ENCODE results near the gene CALN1. TPM values are rescaled to one million over a fixed set of nuclear protein-coding genes. Genes with fewer than 3 reads are reported as not detected.
A peak's percentile ranks its signal among the peaks of the same experiment; 100 is the strongest.
"Not testable (repeated sequence)": the region's sequence is repeated elsewhere in the genome, so short reads cannot be mapped to it uniquely, and the experiment has no call there.

The CALN1 gene
- total RNA-seq, 5 donors from 2014 or later (not counting 1 experiment from before 2014, with no cell fraction given), result 0.03 to 0.26 (median 0.05) TPM

DNA sequence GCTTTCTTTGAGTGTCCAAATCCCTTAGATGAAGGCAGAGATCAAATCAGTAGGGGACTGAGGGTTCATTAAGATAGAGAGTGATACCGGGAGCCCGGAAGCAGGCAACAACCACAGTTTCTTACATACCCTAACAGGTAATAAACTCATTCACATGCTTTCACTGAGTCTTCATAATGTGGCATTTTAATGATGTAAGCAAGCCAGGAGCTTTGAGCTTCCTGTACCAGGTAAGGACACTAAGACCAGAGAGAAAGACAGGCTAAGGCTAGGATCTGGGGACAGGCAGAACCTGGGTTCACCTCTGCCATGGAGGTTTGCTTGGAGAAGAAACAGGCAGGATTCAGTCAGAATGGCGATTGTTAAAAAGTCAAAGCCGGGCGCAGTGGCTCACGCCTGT is 661.8 kb downstream of the CALN1 start:
- Mint-ChIP-seq H3K4me3 (no peak overlapping the region), H3K9me3 (peaks cover 2 to 14% (median 5%) of the 10 kb centered on the region in 3 donors), H3K36me3 (no peaks in the 10 kb centered on the region), H3K27me3 (peaks cover 16 to 25% of the 10 kb centered on the region in 2 donors), H3K27ac (no peak overlapping the region), H3K4me1 (peaks cover 0 to 1% (median 0%) of the 10 kb centered on the region in 3 donors)
- Histone ChIP-seq H3K27ac (ENCODE audit: low read length) (no peak overlapping the region), H3K9me3 (no peaks in the 10 kb centered on the region), H3K4me1 (ENCODE audit: control insufficient read depth in 1 of 2, extremely low read depth in 1 of 2, insufficient read depth in 2 of 2, low read length in 2 of 2) (peaks cover 0 to 4% of the 10 kb centered on the region in 2 experiments), H3K27me3 (replicated peaks in 1 of 2; ENCODE audit: control insufficient read depth in 2 of 2, extremely low read depth in 1 of 2, insufficient read depth in 2 of 2, low read length in 1 of 2) (peaks cover 0 to 22% of the 10 kb centered on the region in 2 experiments), H3K4me3 (ENCODE audit: control insufficient read depth in 1 of 2, extremely low read depth in 1 of 2, low read length in 1 of 2) (no peak overlapping the region), H3K36me3 (ENCODE audit: control insufficient read depth in 2 of 2, extremely low read depth in 1 of 2, insufficient read depth in 1 of 2, low read length in 1 of 2) (no peaks in the 10 kb centered on the region)
- DNase-seq (no peak), ATAC-seq (replicated peaks in 1 of 4) (no peak)
- POLR2A ChIA-PET, result no interaction called here
- CTCF ChIA-PET, result no interaction called here
- WGBS (ENCODE audit: insufficient coverage), result 100% methylated on average over 2 of the region's 6 CpGs

GRCh38 chr7:71746006-71746405 is 666.1 kb downstream of the CALN1 start:
- CTCF ChIA-PET, result no interaction called here

DNA sequence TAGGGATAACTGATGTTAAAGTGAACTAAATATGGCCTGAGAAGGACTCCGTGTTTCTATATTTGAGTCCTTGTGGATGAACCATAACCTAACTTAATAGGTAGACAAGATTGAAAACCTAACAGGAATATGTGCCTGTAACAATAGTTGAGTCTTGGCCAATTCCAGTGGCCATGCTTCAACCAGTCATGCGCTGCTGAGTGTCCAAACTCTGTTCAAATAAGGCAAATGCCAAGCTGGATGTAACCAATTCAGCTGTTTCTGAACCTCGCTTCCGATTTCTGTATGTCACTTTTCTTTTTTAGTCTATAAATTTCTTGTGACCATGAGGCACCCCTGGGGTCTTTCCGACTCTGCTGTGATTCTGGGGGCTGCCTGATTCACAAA is 672.0 kb downstream of the CALN1 start:
- POLR2A ChIA-PET, result no interaction called here
- peaks cover 0 to 3% (median 0%) of the 10 kb centered on the region in 3 donors for H3K9me3 Mint-ChIP-seq
- CTCF ChIA-PET, result interaction anchor here in 1 of 2 donors (0.9 kb wide), 1 partner anchor 10 kb away, joined by 6 read pairs; no protein-coding TSS in a partner anchor

More at GRCh38 chr7:71746006-71746405, 666.1 kb downstream of the CALN1 start:
- Mint-ChIP-seq H3K4me1 (no peaks in the 10 kb centered on the region), H3K27ac (no peak overlapping the region), H3K36me3 (no peaks in the 10 kb centered on the region), H3K27me3 (peaks cover 0 to 13% of the 10 kb centered on the region in 2 donors), H3K4me3 (no peak overlapping the region), H3K9me3 (peaks cover 2 to 12% (median 8%) of the 10 kb centered on the region in 3 donors)
- Histone ChIP-seq H3K36me3 (ENCODE audit: control insufficient read depth in 2 of 2, extremely low read depth in 1 of 2, insufficient read depth in 1 of 2, low read length in 1 of 2) (no peaks in the 10 kb centered on the region), H3K9me3 (no peaks in the 10 kb centered on the region), H3K27me3 (replicated peaks in 1 of 2; ENCODE audit: control insufficient read depth in 2 of 2, extremely low read depth in 1 of 2, insufficient read depth in 2 of 2, low read length in 1 of 2) (no peaks in the 10 kb centered on the region), H3K4me1 (ENCODE audit: control insufficient read depth in 1 of 2, extremely low read depth in 1 of 2, insufficient read depth in 2 of 2, low read length in 2 of 2) (no peaks in the 10 kb centered on the region), H3K4me3 (ENCODE audit: control insufficient read depth in 1 of 2, extremely low read depth in 1 of 2, low read length in 1 of 2) (no peak overlapping the region), H3K27ac (ENCODE audit: low read length) (no peak overlapping the region)
- 92% methylated on average over 4 of the region's 5 CpGs for WGBS (ENCODE audit: insufficient coverage)
- ATAC-seq (replicated peaks in 1 of 4), result no peak
- no peak for DNase-seq
- POLR2A ChIA-PET, result no interaction called here

GRCh38 chr7:71739520-71740173 is 672.5 kb downstream of the CALN1 start:
- Mint-ChIP-seq H3K27me3 (no peaks in the 10 kb centered on the region), H3K4me1 (no peaks in the 10 kb centered on the region), H3K9me3 (peaks cover 0 to 3% (median 0%) of the 10 kb centered on the region in 3 donors), H3K36me3 (no peaks in the 10 kb centered on the region), H3K27ac (no peak overlapping the region), H3K4me3 (no peak overlapping the region)
- WGBS (ENCODE audit: insufficient coverage), result 70% methylated on average over 3 of the region's 10 CpGs
- H3K9me3 ChIP-seq, result no peaks in the 10 kb centered on the region
- DNase-seq, result peak in 1 of 35 experiments; percentile 20
- ChIA-PET POLR2A (no interaction called here), CTCF (no interaction called here)
- H3K4me3 ChIP-seq (ENCODE audit: control insufficient read depth in 1 of 2, extremely low read depth in 1 of 2, low read length in 1 of 2), result no peak overlapping the region
- no peaks in the 10 kb centered on the region for H3K36me3 ChIP-seq (ENCODE audit: control insufficient read depth in 2 of 2, extremely low read depth in 1 of 2, insufficient read depth in 1 of 2, low read length in 1 of 2)
- no peak overlapping the region for H3K27ac ChIP-seq (ENCODE audit: low read length)
- H3K4me1 ChIP-seq (ENCODE audit: control insufficient read depth in 1 of 2, extremely low read depth in 1 of 2, insufficient read depth in 2 of 2, low read length in 2 of 2), result no peaks in the 10 kb centered on the region
- no peak for ATAC-seq (replicated peaks in 1 of 4)
- peaks cover 0 to 14% of the 10 kb centered on the region in 2 experiments for H3K27me3 ChIP-seq (replicated peaks in 1 of 2; ENCODE audit: control insufficient read depth in 2 of 2, extremely low read depth in 1 of 2, insufficient read depth in 2 of 2, low read length in 1 of 2)

More for the DNA sequence above, 672.0 kb downstream of the CALN1 start:
- no peaks in the 10 kb centered on the region for H3K36me3 Mint-ChIP-seq
- WGBS (ENCODE audit: insufficient coverage), result 88% methylated on average over 3 of the region's 5 CpGs
- no peak overlapping the region for H3K27ac Mint-ChIP-seq
- ATAC-seq (replicated peaks in 1 of 4) (no peak), DNase-seq (no peak)
- Histone ChIP-seq H3K27ac (ENCODE audit: low read length) (no peak overlapping the region), H3K4me3 (ENCODE audit: control insufficient read depth in 1 of 2, extremely low read depth in 1 of 2, low read length in 1 of 2) (no peak overlapping the region), H3K36me3 (ENCODE audit: control insufficient read depth in 2 of 2, extremely low read depth in 1 of 2, insufficient read depth in 1 of 2, low read length in 1 of 2) (no peaks in the 10 kb centered on the region), H3K27me3 (replicated peaks in 1 of 2; ENCODE audit: control insufficient read depth in 2 of 2, extremely low read depth in 1 of 2, insufficient read depth in 2 of 2, low read length in 1 of 2) (peaks cover 0 to 12% of the 10 kb centered on the region in 2 experiments), H3K9me3 (no peaks in the 10 kb centered on the region), H3K4me1 (ENCODE audit: control insufficient read depth in 1 of 2, extremely low read depth in 1 of 2, insufficient read depth in 2 of 2, low read length in 2 of 2) (no peaks in the 10 kb centered on the region)
- H3K27me3 Mint-ChIP-seq, result no peaks in the 10 kb centered on the region
- no peaks in the 10 kb centered on the region for H3K4me1 Mint-ChIP-seq
- H3K4me3 Mint-ChIP-seq, result no peak overlapping the region

- DNase-seq, result peak in 1 of 35 experiments; percentile 23
- H3K36me3 ChIP-seq (ENCODE audit: control insufficient read depth in 2 of 2, extremely low read depth in 1 of 2, insufficient read depth in 1 of 2, low read length in 1 of 2); ATAC-seq (replicated peaks in 1 of 4); H3K4me3 ChIP-seq (ENCODE audit: control insufficient read depth in 1 of 2, extremely low read depth in 1 of 2, low read length in 1 of 2); H3K4me3 Mint-ChIP-seq; H3K4me1 ChIP-seq (ENCODE audit: control insufficient read depth in 1 of 2, extremely low read depth in 1 of 2, insufficient read depth in 2 of 2, low read length in 2 of 2); H3K4me1 Mint-ChIP-seq; CTCF ChIA-PET; H3K9me3 ChIP-seq; H3K9me3 Mint-ChIP-seq; H3K36me3 Mint-ChIP-seq; POLR2A ChIA-PET; H3K27me3 Mint-ChIP-seq; H3K27ac ChIP-seq (ENCODE audit: low read length); H3K27ac Mint-ChIP-seq: not testable (repeated sequence)
- peaks cover 0 to 21% of the 10 kb centered on the region in 2 experiments for H3K27me3 ChIP-seq (replicated peaks in 1 of 2; ENCODE audit: control insufficient read depth in 2 of 2, extremely low read depth in 1 of 2, insufficient read depth in 2 of 2, low read length in 1 of 2)
- WGBS (ENCODE audit: insufficient coverage), result 93% methylated on average over 22 of the region's 42 CpGs
Observed at GRCh38 chr7:71737931-71738540, 674.1 kb downstream of the CALN1 start.

DNA sequence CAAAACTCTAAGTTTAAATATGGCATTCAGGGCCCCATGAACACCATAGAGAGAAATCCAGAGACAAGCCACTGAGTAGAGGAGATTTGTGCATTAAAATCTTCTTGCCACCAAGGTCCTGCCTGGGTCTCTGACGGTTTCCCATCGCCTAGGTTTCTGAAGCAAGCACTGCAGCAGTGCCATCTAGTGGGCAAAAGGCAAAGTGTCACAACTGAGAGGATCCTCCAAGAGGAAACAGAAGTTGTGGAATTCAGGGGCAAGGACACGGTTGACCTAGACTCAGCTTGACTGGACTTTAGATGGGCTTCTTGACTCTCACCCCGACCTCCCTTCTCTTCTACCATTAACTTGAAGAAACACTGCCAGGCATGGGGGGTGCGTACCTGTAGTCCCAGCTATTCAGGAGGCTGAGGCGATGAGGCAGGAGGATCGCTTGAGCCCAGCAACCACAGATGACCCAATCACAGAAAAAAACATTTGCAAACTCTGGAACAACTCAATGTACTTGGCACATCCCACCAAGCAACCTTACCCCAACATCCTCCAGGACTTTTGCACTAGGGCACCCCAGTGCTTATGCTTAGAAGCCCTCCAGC is 676.1 kb downstream of the CALN1 start:
- no peaks in the 10 kb centered on the region for H3K36me3 ChIP-seq (ENCODE audit: control insufficient read depth in 2 of 2, extremely low read depth in 1 of 2, insufficient read depth in 1 of 2, low read length in 1 of 2)
- H3K9me3 Mint-ChIP-seq, result no peaks in the 10 kb centered on the region
- no peak for ATAC-seq (replicated peaks in 1 of 4)
- DNase-seq, result peak in 20 of 35 experiments; percentile 1 to 57 (median 10)
- H3K27ac ChIP-seq (ENCODE audit: low read length), result no peak overlapping the region
- H3K4me3 ChIP-seq (ENCODE audit: control insufficient read depth in 1 of 2, extremely low read depth in 1 of 2, low read length in 1 of 2), result no peak overlapping the region
- peaks cover 7% of the 10 kb centered on the region in 2 donors for H3K27me3 Mint-ChIP-seq
- ChIA-PET POLR2A (no interaction called here), CTCF (no interaction called here)
- H3K4me1 ChIP-seq (ENCODE audit: control insufficient read depth in 1 of 2, extremely low read depth in 1 of 2, insufficient read depth in 2 of 2, low read length in 2 of 2), result peaks cover 0 to 4% of the 10 kb centered on the region in 2 experiments
- 45% methylated on average over 7 of the region's 7 CpGs for WGBS (ENCODE audit: insufficient coverage)
- H3K36me3 Mint-ChIP-seq, result no peaks in the 10 kb centered on the region
- H3K4me1 Mint-ChIP-seq, result peaks cover 0 to 6% (median 0%) of the 10 kb centered on the region in 3 donors
- H3K27me3 ChIP-seq (replicated peaks in 1 of 2; ENCODE audit: control insufficient read depth in 2 of 2, extremely low read depth in 1 of 2, insufficient read depth in 2 of 2, low read length in 1 of 2), result peaks cover 0 to 21% of the 10 kb centered on the region in 2 experiments
- H3K9me3 ChIP-seq, result no peaks in the 10 kb centered on the region
- H3K4me3 Mint-ChIP-seq, result no peak overlapping the region
- no peak overlapping the region for H3K27ac Mint-ChIP-seq
